ENCODE data around the gene UMAD1.

UMAD1 gene

GRCh38 chr7:7732621-7733281 lies 92.2 kb downstream of the UMAD1 start:
- Histone ChIP-seq H3K4me3 (ENCODE audit: low read length, poor library complexity, severe bottlenecking) (no peak overlapping the region), H2AFZ (ENCODE audit: low read length) (no peak overlapping the region), H3K36me3 (ENCODE audit: insufficient read depth, low read length) (no peaks in the 10 kb centered on the region), H3K4me2 (ENCODE audit: low read depth, low read length, poor library complexity, severe bottlenecking) (no peak overlapping the region), H3K9me2 (replicated peaks; ENCODE audit: low read depth, low read length) (no peaks in the 10 kb centered on the region), H3K79me2 (ENCODE audit: insufficient read depth, low read length) (no peaks in the 10 kb centered on the region), H3K4me1 (ENCODE audit: insufficient read depth, low read length, poor library complexity, severe bottlenecking) (peaks cover 18% of the 10 kb centered on the region), H3F3A (ENCODE audit: low read depth) (no peaks in the 10 kb centered on the region), H3K9ac (ENCODE audit: low read depth, low read length, poor library complexity, severe bottlenecking) (no peak overlapping the region), H3K27me3 (ENCODE audit: insufficient read depth, low read length, poor library complexity, severe bottlenecking) (no peaks in the 10 kb centered on the region), H4K20me1 (ENCODE audit: insufficient read depth, low read length, poor library complexity, severe bottlenecking) (no peaks in the 10 kb centered on the region), H3K9me3 (ENCODE audit: insufficient read depth, low read depth, low read length) (no peaks in the 10 kb centered on the region)
- TF ChIP-seq EZH2phosphoT487 (IDR thresholded peaks at IDR 0.05; ENCODE audit: borderline replicate concordance) (no peak), CTCF (conservative IDR thresholded peaks at IDR 0.05; ENCODE audit: low read length) (no peak)

- no peaks in the 10 kb centered on the region for H3K36me3 ChIP-seq (ENCODE audit: insufficient read depth, low read length)
- H3K27me3 ChIP-seq (ENCODE audit: insufficient read depth, low read length, poor library complexity, severe bottlenecking): no peaks in the 10 kb centered on the region
- TF ChIP-seq CTCF (conservative IDR thresholded peaks at IDR 0.05; ENCODE audit: low read length): no peak
- TF ChIP-seq EZH2phosphoT487 (IDR thresholded peaks at IDR 0.05; ENCODE audit: borderline replicate concordance): no peak
- H3K4me2 ChIP-seq (ENCODE audit: low read depth, low read length, poor library complexity, severe bottlenecking): no peak overlapping the region
- no peaks in the 10 kb centered on the region for H4K20me1 ChIP-seq (ENCODE audit: insufficient read depth, low read length, poor library complexity, severe bottlenecking)
- no peaks in the 10 kb centered on the region for H3K9me2 ChIP-seq (replicated peaks; ENCODE audit: low read depth, low read length)
- H2AFZ ChIP-seq (ENCODE audit: low read length): no peak overlapping the region
- no peaks in the 10 kb centered on the region for H3K9me3 ChIP-seq (ENCODE audit: insufficient read depth, low read depth, low read length)
- no peaks in the 10 kb centered on the region for H3F3A ChIP-seq (ENCODE audit: low read depth)
- peaks cover 33% of the 10 kb centered on the region for H3K4me1 ChIP-seq (ENCODE audit: insufficient read depth, low read length, poor library complexity, severe bottlenecking)
- no peaks in the 10 kb centered on the region for H3K79me2 ChIP-seq (ENCODE audit: insufficient read depth, low read length)
- H3K4me3 ChIP-seq (ENCODE audit: low read length, poor library complexity, severe bottlenecking): no peak overlapping the region
- H3K9ac ChIP-seq (ENCODE audit: low read depth, low read length, poor library complexity, severe bottlenecking): no peak overlapping the region
These were observed 96.1 kb downstream of the UMAD1 start for GRCh38 chr7:7736671-7737070.

- H3K36me3 ChIP-seq (ENCODE audit: insufficient read depth, low read length): no peaks in the 10 kb centered on the region
- no peaks in the 10 kb centered on the region for H3K79me2 ChIP-seq (ENCODE audit: insufficient read depth, low read length)
- no peak for TF ChIP-seq CTCF (conservative IDR thresholded peaks at IDR 0.05; ENCODE audit: low read length)
- no peak for TF ChIP-seq EZH2phosphoT487 (IDR thresholded peaks at IDR 0.05; ENCODE audit: borderline replicate concordance)
- H4K20me1 ChIP-seq (ENCODE audit: insufficient read depth, low read length, poor library complexity, severe bottlenecking): no peaks in the 10 kb centered on the region
- H3K4me3 ChIP-seq (ENCODE audit: low read length, poor library complexity, severe bottlenecking): no peak overlapping the region
- H2AFZ ChIP-seq (ENCODE audit: low read length): no peak overlapping the region
- H3K27me3 ChIP-seq (ENCODE audit: insufficient read depth, low read length, poor library complexity, severe bottlenecking): no peaks in the 10 kb centered on the region
- no peaks in the 10 kb centered on the region for H3K9me3 ChIP-seq (ENCODE audit: insufficient read depth, low read depth, low read length)
- no peak overlapping the region for H3K9ac ChIP-seq (ENCODE audit: low read depth, low read length, poor library complexity, severe bottlenecking)
- peaks cover 30% of the 10 kb centered on the region for H3K4me1 ChIP-seq (ENCODE audit: insufficient read depth, low read length, poor library complexity, severe bottlenecking)
- H3F3A ChIP-seq (ENCODE audit: low read depth): no peaks in the 10 kb centered on the region
- no peaks in the 10 kb centered on the region for H3K9me2 ChIP-seq (replicated peaks; ENCODE audit: low read depth, low read length)
- no peak overlapping the region for H3K4me2 ChIP-seq (ENCODE audit: low read depth, low read length, poor library complexity, severe bottlenecking)
These were observed 97.1 kb downstream of the UMAD1 start for GRCh38 chr7:7737674-7738073.
